GM18507 (cell line): ENCODE results near the gene CTRB1.
"Not testable (repeated sequence)": the region's sequence is repeated elsewhere in the genome, so short reads cannot be mapped to it uniquely, and the experiment has no call there.

ENCODE experiments used
- DNase-seq: peaks from one replicate; pipeline ENCODE4 v3.0.0; 2011; ENCODE audit warnings: low read depth; ENCODE audit not compliant: insufficient read length; ENCODE audit errors: extremely low spot score
- FAIRE-seq: peaks from 2 replicates; lab custom pipeline; 2011; peaks lifted over from hg19 to GRCh38; lab: Jason Lieb, UNC

The CTRB1 gene

DNA sequence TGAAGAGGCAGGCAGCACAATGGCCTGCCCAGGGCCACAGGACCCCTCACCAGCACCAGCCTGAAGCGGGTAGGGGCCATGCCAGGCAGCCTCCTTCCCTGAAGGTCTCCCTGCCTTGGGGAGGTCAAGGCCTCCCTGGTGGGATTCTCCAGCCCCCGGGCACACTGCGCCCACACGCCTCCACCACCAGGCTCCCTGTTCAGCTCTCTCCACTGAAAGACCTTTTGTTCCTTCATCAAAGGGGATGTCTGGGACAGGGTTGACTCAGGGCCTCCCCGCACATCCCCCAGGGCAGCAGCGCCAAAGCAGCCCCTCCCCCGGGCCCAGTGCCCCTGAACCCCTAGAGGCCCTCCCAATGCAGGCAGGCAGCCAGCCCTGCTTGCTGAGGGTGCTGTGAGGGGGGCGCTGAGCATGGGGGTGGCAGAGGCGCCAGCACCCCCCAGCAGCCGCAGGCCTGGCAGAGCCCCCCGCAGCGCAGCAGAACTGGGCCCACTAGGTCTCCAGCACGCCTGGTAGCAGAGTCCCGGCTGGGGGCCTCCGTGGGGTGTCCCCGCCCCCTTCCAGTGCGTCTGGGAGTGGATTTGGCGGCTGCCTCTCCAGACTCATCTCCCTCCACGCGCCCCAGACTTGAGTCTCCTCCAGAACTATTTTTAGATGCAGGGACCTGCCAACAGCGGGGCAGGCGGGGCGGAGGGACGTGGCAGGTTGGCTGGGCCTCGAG is 19.5 kb downstream of the CTRB1 start:
- no peak for DNase-seq
- no peak for FAIRE-seq

DNA sequence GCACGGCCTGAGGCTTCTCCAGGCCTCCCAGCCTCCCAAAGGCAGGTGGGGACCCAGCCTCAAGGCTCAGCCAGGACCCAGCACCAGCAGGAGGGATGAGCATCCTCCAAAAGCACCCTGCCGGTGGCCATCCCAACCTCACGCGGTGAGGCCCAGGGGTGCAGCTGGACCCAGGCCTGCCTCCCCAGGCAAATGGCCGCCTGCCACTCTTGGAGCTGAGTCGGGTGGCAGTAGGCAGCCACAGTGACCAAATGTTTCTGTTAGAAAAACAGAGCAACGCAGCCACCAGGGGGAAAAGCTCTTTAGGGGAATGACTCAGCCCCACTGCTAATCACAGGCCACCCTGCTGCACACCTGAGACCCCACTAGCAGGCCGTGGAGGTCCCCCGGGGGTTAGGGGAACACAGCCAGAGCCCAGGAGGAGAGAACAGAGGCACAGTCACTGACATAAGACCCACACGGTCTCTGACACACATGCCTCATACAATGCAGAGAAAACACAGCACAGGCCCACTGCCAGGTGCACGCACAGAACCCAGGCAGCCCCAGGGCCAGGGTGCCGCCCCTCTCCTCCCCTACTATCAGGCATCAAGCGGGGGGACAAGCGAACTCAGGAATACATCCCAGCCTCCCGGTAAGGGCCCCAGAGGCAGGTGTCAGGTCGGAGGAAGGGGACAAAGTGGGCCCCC is 20.2 kb downstream of the CTRB1 start:
- DNase-seq, result no peak

DNA sequence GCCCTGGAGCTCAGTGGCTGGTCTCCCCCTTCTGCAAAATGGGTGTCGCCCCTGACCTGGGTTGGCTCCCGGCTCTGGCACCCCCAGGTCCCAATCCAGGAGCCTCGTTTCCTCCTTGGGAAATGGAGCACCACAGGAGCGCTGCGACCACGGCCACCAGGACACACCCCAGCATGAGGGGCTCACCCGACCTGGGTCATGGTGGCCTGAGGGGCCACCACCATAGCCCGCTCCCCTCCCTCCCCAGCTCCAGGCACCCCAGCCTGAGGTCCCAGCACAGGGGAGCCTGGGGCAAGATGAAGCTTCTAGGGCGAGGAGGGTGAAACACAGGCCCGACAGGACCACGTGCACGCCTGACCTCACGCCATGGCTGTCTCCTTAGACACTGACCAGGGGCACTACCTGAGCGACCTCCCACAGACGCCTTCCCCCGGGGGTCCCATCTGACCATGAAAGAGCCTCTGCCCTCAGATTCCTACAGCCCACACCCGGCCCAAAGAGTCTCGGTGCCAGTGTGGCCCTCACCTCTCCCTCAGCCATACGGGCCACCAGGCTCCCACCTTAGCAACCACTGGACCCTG is 20.8 kb downstream of the CTRB1 start:
- FAIRE-seq (no peak), DNase-seq (no peak)

More for the DNA sequence above, 20.2 kb downstream of the CTRB1 start:
- FAIRE-seq, result no peak

DNA sequence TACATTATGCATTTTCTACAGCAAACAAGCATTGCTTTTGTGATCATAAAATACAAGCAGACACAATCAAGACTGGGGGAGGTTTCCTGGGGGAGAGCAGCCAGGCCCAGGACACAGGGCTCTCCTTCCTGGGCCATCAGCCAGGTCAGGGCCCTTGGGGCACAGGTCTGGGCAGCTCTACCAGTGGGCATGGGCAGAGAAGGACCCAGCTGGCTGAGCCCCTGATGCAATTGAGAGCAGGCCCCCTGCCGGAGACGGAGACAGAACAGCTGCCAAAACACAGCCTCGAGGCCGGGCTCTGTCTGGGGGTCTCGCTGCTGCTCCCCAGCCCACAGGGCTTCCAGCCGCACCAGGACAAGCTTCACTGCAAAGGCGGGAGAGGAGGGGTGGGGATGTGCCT is 21.8 kb downstream of the CTRB1 start:
- not testable (repeated sequence) for FAIRE-seq, DNase-seq

DNA sequence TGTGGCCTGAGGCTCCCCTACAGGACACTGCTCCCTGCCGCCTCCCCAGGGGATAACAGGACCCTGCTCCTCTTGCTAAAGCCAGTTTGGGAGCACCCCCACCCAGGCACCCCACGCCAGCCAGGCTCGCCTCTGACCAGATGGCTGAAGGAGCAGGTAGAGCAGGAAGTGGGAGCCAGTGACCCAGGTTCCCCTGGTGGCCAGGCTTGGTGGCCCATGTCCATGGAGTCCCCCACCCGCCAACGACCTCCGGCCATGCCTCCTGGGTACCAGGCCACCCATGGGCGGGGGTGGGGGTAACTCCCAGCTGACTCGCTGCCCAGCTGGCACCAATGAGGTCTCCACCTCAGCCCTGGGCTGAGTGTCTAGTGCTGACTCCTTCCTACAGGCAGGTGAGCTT is 22.6 kb downstream of the CTRB1 start:
- FAIRE-seq, result no peak
- no peak for DNase-seq

DNA sequence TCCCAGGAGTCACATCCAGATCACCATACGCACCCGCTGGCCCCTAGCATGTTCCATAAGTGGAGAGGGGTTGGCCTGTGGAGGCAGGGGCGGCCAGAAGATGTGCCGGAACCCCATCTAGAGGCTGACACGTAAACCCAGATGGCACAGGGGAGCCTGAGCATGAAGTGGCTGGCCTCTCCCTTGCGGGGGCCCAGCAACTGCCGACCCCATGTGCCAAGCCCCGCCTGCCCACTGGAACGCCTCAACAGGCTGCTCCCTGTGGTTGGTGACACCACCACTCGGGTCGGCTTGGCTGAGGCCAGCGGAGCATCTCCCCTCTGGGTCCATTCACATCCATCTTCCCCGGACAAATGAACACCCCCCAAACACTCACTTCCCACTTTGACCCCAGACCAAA is 23.2 kb downstream of the CTRB1 start:
- FAIRE-seq, result no peak
- DNase-seq, result no peak

DNA sequence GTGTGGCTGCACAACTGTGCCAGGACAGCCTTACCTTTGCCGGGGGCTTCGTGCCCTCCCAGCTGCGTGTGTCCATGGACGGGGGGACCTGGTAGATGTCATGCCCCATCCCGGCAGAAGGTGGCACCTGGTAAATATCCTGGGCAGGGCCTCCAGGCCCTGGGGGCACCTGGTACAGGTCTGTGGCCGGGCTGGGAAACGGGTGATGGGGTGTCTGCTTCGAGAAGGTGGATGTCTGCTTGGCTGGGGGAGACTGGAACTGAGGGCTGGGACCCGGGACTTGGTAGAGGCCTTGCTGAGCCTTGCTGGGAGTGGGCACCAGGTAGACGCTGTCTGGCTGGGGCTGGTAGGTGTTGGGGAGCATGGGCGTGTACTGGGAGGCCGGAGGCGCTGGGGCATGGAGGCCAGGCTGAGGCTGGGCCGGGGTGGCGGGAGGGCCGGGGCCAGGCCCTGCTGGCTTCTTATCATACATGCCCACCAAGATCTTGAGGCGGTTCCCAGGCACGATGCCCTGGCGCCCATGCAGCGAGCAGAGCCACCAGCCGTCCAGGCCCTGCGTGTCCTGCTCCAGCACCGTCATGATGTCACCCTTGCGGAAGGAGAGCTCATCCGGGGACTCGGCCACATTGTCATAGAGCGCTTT is 23.8 kb downstream of the CTRB1 start:
- not testable (repeated sequence) for DNase-seq, FAIRE-seq

DNA sequence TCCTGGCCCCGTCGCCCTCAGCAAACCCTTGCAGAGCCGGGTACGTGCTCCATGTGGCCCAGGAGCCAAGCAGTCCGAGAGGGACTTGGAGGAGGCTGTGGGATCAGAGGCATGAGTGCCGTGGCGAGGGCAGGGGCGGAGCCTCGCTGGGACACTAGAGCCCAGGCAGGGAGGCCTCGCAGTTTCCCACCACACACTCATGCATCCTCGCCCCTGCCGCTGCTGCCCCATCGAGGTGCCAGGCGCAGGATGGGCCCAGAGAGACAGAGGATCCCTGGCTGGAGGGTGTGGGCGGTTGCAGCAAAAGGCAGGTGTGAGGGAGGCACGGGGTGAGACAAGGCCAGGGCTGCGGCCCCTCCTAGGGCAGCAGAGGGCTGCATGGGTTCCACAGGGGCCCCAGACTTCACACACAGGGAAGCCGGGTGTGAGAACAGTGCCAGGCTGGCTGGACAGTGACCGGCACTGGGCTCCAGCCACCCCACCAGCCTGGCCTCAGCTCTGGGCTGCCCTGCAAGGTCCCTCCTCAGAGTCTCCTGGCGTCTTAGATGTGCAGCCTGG is 25.0 kb downstream of the CTRB1 start:
- no peak for FAIRE-seq
- DNase-seq, result no peak

DNA sequence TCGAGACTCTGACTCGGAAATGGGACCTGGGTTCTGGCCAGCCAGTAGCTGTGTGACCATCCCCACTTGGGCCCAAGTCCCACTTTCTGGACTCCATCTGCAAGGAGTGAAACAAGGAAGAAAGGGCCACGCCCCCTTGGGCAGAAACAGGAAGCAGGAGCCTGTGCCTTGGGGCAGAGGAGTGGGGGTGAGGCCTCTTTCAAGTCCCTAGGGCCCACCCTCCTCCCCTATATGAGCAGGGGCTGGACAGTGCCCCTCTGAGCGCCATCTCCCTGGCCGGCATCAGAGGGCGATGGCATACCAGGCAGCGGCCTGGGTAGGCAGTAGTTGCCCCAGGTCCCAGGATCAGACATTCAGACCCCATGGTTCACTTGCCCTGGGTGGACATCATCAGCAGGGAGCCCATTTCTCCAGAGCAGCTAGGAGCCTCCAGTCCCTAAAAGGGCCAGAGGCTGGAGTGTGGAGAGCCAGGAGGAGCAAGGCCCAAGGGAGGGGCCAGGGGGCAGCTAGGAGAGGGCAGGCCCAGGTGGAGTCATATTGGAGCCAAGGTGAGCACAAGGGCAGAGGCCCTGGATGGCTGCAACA is 25.5 kb downstream of the CTRB1 start:
- no peak for DNase-seq
- FAIRE-seq, result no peak

DNA sequence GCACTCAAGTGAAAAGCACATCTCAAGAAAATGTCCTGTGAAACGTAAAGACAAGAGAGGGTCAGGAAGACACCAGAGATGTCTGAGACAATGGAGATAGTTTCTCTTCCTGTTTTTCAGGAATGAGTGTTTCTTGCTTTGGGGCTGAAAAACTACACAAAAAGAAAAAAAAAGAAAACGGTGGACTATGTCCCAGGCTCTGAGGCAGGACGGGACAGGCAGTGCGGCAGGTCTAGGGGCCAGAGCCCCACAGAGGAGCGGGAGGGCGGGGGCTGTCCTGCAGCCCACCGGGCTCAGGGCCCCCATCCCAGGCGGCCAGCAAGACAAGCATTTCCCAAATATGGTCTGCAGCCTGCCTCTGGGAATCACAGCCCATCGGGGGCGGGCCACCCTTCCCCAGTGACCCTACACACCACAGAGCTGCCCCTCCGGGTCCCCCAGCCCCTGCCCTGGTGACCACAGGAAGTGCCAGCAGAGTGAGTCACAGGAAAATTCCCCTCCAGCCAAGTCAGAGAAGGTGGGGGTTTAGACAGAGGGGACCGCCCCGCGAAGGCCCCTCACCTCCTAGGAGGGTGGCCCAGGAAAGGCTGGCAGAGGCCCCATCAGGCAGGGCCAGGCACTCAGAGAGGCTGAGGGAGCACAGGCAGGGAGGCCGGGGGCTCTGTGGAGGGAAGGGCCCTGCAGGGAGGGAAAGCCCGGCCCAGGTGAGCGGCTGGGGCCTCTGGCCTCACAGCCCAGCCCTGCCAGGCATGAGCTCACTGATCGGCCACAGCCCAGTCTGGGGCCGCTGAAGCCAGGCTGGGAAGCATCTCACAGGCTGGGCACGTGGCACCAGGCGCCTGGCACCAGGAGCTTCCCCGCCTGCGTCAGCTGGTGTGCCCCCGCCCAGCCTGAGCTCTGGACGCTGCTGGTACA is 26.3 kb downstream of the CTRB1 start:
- FAIRE-seq, result peak; percentile 49
- no peak for DNase-seq

DNA sequence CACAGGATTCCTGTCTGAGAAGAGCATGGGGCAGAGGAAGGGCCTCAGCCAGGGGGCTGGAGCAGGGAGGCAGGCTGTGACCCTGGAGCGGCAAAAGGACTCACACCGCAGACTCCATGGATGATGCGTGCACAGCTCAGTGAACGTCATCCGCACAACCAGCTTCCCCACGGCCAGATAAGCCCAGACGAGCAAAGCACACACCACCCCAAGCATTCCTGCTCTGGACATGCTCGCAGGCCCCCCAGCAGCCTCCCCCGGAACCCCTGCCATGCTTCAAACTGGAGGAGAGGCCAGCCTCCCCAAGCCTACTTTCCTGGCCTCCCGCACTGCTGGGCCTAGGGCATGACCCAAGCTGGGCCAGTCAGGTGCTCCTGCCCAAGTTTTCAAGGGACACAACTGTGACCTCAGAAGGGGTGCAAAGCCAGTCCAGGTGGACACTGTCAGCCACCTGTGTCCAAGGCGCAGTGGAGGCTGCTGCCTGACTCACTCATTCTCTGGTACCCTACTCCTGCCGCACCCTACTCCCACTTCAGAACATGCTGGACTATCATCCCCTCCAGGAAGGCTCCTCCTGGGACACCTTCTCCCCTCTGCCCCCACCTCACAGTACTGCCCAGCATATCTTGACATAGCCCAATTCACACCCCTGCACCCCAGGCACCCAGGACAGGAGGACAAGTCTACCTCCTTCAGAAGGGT is 27.9 kb downstream of the CTRB1 start:
- DNase-seq (no peak), FAIRE-seq (no peak)

DNA sequence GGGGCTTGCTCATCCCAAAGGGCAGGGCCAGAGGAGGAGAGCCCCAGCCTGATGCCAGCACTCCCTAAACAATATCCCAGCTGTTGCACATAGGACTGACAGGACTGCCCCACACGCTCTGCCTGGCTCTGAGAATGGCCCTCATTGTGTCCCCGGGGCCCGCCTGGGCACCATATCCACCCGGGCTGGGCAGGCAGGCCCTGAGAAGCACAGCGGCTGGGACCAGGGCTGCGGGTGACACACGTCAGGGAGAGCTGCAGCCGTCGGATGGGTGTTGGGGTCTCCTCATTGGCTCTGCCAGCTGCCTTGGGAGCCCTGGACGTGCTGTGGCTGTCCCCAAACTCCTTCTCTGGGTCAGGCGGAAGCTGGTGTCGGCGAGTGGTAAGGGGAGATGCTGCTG is 28.5 kb downstream of the CTRB1 start:
- DNase-seq (no peak), FAIRE-seq (no peak)

DNA sequence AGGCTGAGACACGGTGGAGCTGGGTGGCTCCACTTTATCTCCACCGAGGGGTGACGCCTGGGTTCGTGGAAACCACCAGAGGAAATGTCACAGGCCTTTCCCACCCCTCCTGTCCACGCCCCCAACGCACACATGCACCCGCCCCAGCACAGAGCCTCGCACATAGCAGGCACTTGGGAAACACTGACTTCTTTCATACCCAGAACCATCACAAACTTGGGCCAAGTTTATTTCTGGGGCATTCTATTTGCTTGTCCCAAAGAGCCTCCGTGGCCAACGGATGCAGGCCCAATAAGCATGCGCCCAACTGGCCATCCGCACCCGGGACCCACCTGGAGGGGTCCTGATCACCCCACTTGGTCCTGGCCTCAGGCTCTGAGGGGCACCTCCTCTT is 29.4 kb downstream of the CTRB1 start:
- DNase-seq, result no peak

DNA sequence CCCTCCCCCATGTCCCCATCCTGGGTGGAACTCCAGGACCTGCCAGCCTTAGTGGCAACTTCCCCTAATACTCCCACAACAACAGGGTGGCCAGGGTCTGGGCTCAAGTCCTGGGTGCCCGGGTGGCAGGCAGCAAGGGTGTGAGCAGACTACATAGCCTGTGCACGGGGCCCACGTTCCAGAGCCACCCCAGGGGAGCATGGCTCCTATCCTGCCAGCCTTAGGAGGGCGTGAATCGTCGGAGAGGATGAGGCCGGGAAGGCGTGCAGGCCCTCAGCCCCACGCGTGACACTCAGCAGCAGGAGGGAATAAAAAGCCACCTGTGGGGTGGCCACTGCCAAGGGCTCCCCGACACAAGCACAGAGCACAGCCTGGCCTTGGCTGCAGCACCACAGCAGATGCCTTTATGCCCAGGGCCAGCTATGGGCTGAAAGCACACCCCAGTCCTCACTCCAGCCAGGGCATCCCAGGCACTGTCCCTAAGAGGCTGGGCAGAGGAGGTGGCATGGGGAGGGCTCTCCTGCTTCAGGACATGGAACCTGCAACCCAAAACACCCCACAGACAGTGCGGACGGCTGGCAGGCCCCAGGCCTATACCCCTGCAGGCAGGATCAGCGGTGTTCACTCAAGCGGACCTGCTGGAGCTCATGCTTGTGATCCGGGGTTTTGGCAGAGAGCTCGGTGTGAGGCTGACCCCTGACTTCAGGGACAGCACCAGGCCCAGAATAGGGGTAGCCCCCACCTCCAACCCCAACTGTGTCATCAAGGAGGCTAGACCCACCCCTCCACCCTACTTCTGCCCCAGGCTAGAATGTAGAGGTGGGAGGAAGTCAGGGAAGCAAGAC is 30.0 kb downstream of the CTRB1 start:
- no peak for FAIRE-seq

More for the DNA sequence above, 29.4 kb downstream of the CTRB1 start:
- no peak for FAIRE-seq

DNA sequence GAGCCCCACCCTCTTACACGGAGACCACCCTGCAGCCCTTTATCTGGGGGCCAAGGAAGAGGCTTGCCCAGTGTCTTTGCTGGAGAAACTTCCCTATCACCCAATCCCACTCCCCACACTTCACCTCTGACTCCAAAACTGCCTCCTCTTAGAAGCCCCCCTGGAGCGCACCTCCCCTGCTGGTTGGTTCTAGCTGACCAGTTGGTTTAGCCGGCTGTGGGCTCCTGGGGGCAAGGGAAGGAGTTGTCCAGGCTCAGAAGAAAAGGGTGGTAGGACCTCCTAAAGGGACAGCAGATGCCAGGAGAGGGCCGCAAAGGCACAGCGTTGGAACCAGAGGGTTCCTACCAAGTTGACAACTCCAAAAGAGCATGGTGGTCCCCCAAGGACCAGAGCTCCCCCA is 30.7 kb downstream of the CTRB1 start:
- no peak for FAIRE-seq
- no peak for DNase-seq

More for the DNA sequence above, 30.0 kb downstream of the CTRB1 start:
- no peak for DNase-seq

DNA sequence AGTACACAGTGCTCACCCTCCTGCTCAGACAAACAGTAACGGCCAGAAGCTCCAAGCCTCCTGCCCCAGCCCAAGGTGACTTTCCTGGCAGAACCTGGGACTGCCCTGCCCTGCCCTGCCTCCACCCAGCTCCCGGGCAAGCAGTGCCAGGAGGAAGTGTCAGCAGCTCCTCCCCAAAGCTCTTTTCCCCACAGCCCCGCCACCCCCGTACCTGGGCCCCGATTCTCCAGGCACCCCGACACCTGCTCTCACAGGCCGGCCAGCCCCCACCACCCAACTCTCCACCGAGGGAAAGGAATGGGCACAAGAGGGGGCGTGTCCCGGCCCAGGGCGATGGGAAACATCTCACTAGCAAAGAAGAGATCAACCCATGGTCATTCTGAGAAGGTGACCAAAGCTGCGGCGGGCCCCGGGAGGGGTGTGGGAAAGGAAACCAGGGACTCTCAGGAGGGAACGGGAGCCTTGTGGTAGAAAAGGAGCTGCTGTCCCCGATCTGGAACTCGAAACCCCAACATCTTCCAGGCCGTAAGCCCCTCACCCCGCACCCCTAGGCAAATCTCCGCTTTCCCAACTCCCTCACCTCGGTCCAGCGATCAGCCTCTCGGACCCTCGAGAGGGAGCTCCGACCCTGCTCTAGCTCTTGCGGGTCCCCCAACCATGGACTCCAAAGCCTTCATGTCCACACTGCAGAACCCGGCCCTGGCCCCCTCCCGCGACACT is 31.5 kb downstream of the CTRB1 start:
- no peak for FAIRE-seq
- DNase-seq, result no peak

DNA sequence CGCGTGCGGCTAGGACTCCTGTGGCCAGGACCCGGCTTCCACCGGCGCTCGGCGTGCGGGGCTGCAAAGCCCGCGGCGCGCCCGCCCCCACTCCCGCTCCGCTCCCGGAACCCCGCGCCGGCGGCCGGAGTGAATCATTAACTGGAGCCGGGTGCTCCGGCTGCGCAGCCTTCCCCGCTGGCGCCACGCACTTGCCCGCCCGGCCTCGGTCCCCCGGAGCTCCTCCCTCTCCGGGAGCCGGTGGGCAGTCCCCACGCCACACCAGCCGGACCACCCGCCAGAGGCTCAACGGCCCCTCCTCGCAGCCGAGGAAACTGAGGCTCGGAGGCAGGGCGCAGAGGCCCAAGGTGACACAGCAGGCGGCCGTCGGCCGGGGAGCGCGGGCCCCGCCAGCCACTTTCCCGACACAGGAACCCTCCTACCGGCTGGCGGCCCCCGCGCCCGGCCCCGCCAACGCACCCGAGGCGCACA is 32.1 kb downstream of the CTRB1 start:
- no peak for FAIRE-seq
- DNase-seq, result peak; percentile 58
